NCI-H345 treated with DMSO at 0.1 percent for 48 hours (cell line): Measurements from ENCODE around the gene CITED4.
"Not testable (repeated sequence)": the region's sequence is repeated elsewhere in the genome, so short reads cannot be mapped to it uniquely, and the experiment has no call there.

ENCODE experiments used
- DNase-seq: peaks from one replicate; lab custom pipeline; 2025; ENCODE audit not compliant: unreplicated experiment; lab: John Stamatoyannopoulos, UW

The CITED4 gene

DNA sequence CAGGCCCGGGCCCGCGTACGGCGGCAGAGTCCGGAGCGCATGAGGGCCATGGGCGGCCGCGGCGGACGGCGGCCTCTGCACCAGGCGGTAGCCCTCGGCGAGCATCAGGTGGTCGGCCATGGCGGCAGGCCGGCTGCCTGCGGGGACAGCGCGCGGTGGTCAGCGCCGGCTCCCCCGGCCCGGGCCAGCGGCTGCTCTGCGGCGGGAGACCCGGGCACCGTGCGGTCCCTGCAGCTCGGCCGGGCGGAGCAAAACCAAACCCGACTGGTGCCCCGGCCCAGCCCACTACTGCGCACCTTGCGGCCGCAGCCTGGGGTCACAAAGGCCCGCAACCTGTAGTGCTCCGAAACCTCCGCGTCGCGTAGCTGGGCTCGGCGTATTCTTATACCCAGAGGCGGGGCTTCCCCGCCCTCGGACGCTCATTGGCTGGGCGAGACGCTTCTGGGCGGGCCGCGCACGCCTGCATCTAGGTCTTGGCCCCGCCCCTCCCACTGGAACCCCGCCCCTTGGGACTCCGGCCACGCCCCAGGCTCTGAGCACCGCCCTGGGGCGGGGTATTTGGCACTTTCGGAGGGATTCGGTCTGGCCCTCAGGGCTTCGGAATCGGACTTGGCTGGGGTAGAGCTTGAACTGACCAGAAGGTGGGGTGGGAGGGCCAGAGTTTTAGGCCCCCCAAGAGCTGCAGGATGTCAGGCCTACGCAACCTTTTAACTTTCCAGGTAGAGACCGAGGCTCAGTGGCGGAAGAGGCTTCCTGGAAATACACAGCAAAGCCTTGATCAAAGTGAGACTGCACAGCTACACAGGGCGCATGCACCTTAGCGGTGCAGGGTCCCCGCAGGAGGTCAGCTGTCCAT is at the start of gene CITED4:
TSS of gene CITED4 (minus strand) at position 356 of the 856 bp plus-strand sequence. CDS start at position 120, 236 bp downstream.
- peak; percentile 81 for DNase-seq

GRCh38 chr1:40911105-40911504 is 48.9 kb upstream of the CITED4 start:
- DNase-seq: no peak

GRCh38 chr1:40909281-40909680 is 47.1 kb upstream of the CITED4 start:
- no peak for DNase-seq

- no peak for DNase-seq
Measured at GRCh38 chr1:40908350-40908749, 46.2 kb upstream of the CITED4 start.

DNA sequence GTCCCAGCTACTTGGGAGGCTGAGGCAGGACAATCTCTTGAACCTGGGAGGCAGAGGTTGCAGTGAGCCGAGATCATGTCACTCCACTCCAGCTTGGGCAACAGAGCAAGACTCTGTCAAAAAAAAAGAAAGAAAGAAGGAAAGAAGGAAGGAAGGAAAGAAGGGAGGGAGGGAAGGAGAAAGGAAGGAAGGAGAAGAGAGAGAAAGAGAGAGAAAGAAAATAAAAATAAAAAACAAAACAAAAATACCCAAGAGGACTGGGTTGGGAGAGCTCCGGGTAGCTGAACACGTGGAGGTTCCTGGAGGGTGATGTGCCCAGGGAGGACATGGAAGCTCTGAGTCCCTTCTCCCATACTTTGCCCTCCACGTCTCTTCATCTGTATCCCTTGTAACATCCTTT is 45.7 kb upstream of the CITED4 start:
- DNase-seq: no peak

DNA sequence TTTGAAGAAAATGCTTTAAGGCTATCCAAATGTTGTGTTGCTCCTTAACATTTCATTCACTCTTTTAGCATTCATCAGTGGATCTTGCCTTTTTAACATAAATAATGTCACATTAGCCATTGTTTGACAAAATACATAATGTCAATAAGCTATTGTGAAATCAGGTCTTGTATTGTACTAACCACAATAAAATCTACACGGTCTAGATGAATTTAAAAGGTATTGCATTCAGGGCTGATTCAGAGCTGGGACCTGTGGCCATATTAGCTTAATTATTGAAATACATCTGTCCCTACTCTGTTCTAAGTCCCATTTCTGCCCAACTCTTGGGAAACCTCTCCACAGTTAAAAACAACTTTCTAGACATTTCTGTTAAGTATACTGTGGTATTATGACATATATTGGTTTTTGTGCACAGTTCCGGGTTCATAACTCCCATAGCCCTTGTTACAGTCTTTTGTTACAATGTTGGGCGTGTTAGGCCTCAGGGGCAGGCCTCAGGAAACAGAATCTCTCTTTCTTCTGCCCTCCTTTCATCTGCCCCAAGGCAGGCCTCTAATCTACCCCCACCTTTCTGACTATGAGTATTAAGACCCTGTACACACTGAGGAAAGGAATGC is 44.7 kb upstream of the CITED4 start:
- DNase-seq: no peak

GRCh38 chr1:40905061-40905460 is 42.9 kb upstream of the CITED4 start:
- DNase-seq: no peak

- no peak for DNase-seq
Measured at GRCh38 chr1:40903106-40903505, 40.9 kb upstream of the CITED4 start.

- no peak for DNase-seq
Measured at GRCh38 chr1:40901886-40902852, 40.0 kb upstream of the CITED4 start.

GRCh38 chr1:40899230-40899870 is 37.2 kb upstream of the CITED4 start:
- DNase-seq: no peak

DNA sequence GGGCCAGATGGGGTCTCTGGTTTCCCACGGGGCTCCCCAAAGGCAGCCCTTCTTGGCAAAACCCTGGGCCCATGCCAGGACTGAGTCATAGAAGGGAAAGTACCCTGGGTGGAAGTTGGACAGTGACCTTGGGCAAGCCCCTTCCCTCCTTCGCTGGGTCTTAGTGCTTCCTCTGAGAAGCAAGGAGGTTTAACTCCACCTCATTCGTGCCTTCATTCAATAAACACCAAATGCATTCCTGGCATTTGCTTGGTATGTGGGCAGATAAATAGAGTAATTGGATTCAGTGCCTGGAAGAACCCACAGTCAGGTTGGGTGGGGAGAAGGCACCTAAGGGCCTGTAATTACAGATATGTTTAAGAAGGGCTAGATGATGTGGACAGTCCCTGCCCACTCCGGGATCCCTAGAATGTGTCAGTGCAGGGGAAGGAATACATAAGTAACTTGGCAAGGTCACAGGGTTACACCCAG is 36.3 kb upstream of the CITED4 start:
- no peak for DNase-seq

DNA sequence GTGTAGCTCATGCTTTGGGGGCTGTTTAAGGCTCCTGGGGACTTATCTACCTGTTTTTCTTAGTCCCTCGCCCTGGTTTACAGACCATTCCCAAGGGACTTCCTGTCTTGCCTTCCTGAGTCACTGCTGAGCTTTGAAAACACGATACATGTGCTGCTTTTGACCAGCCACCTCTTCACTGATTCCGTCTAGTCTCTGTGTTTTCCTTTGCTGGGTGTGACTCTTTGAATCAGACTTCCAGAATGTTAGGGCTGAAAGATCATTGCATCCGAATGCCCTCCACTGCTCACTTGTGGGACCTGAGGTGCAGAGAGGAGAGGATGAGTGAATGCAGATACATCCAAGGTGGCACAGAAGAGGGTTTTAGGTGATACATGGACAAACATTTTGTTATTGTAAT is 35.4 kb upstream of the CITED4 start:
- DNase-seq: no peak

GRCh38 chr1:40896482-40896881 is 34.3 kb upstream of the CITED4 start:
- DNase-seq: no peak

- no peak for DNase-seq
Measured at GRCh38 chr1:40895601-40896000, 33.4 kb upstream of the CITED4 start.

DNA sequence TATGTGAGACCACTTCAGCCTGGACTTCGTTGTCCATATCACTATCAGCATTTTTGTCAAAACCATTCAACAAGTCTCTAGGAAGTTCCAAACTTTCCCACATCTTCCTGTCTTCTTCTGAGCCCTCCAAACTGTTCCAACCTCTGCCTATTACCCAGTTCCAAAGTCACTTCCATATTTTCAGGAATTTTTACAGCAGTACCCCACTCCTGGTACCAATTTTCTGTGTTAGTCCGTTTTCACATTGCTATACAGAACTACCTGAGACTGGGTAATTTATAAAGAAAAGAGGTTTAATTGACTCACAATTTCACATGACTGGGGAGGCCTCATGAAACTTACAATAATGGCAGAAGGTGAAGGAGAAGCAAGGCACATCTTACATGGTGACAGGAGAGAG is 32.7 kb upstream of the CITED4 start:
- DNase-seq: not testable (repeated sequence)

- DNase-seq: no peak
Measured at GRCh38 chr1:40894455-40894854, 32.3 kb upstream of the CITED4 start.

GRCh38 chr1:40893946-40894345 is 31.8 kb upstream of the CITED4 start:
- no peak for DNase-seq

DNA sequence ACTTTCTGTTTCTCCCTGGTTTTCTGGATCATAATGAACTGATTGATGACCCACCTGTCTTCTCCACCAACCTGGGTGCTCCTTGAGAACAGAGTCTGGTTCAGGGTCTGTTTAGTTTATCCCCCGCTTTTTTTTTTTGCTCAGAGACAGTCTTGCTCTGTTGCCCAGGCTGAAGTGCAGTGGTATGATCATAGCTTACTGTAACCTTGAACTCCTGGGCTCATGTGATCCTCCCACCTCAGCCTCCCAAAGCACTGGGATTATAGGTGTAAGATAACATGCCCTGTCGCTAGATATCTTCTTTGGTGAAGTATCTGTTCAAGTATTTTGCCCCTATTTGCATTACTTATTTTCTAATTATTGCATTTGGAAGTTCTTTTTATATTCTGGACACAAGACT is 30.2 kb upstream of the CITED4 start:
- no peak for DNase-seq

GRCh38 chr1:40890771-40891170 is 28.6 kb upstream of the CITED4 start:
- DNase-seq: no peak

- DNase-seq: no peak
Measured at GRCh38 chr1:40887652-40888051, 25.5 kb upstream of the CITED4 start.

DNA sequence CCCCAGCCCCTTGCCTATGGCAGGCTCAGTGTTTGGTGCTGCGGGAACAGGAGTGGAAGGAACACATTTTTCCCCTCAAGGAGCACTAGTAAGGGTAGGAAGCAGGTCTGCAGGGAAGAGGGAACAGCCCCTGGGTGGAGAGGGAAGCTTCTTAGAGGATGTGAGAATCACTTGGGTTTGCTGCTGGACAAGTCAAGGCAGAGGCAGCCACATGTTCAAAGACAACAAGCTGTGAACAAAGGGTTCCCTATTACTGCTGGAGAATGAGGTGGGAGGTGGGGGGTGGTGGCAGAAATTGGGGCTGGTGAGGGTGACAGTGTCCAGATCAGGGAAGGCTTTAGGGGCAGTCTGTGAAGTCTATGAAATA is 24.8 kb upstream of the CITED4 start:
- no peak for DNase-seq
